SK-N-MC (cell line): ENCODE results near the gene SPDYC.

Experiments used
- EZH2 ChIP-seq: fragments of 200-600 bp; sonication (generic); IDR thresholded peaks from one replicate; pipeline ENCODE4 v1.6.1; 2017; ENCODE audit warnings: antibody characterized with exemption
- POLR2AphosphoS5 ChIP-seq: IDR thresholded peaks from 2 replicates; pipeline ENCODE4 v1.6.1; 2012; ENCODE audit warnings: mild to moderate bottlenecking, low read depth, low read length, borderline replicate concordance

GRCh38 chr11:65131417-65131776, 38.6 kb upstream of the SPDYC start:
- TF ChIP-seq POLR2AphosphoS5 (no peak), EZH2 (no peak)
